Adrenal gland (tissue), 12 donors: ENCODE measurements around the gene METAP1. TPM values are rescaled to one million over a fixed set of nuclear protein-coding genes. Genes with fewer than 3 reads are reported as not detected.

Experiments used
- DNase-seq, 7 donors: peaks; one replicate each; pipeline ENCODE4 v3.0.0-alpha.2; 2019 to 2020
- H3K27ac ChIP-seq, 5 donors: fragments of 200-600 bp; sonication (generic) in 4 of 5; 1 replicate in 3 of 5; 2 replicates in 2 of 5; pipeline versions ENCODE4 v1.5.1 to v1.8.0; 2016 to 2020; ENCODE audit warnings: mild to moderate bottlenecking in 1 of 5
- H3K27me3 ChIP-seq: fragments of 200-600 bp; 2 replicates; pipeline ENCODE4 v1.8.0; 2021
- H3K36me3 ChIP-seq, 2 donors: fragments of 200-600 bp; replicated peaks in 1 of 2; 1 replicate in 1 of 2; 2 replicates in 1 of 2; pipeline versions ENCODE4 v1.5.1 to v1.8.0; 2018 to 2022
- H3K4me1 ChIP-seq, 2 donors: fragments of 200-600 bp; replicated peaks in 1 of 2; 1 replicate in 1 of 2; 2 replicates in 1 of 2; pipeline versions ENCODE4 v1.5.1 to v1.8.0; 2018 to 2021
- H3K4me3 ChIP-seq, 4 donors: fragments of 200-600 bp; sonication (generic) in 3 of 4; one replicate each; pipeline ENCODE4 v1.5.1; 2016 to 2018
- H3K9me3 ChIP-seq, 3 donors: fragments of 200-600 bp; sonication (generic) in 1 of 3; replicated peaks in 1 of 3; 1 replicate in 2 of 3; 2 replicates in 1 of 3; pipeline versions ENCODE4 v1.5.1 to v1.8.0; 2016 to 2021
- CTCF ChIP-seq, 6 experiments: fragments of 450-650 bp in 4 of 6; fragments of 200-600 bp in 2 of 6; sonication (generic) in 1 of 6; IDR thresholded peaks; 1 replicate in 5 of 6; 2 replicates in 1 of 6; pipeline versions ENCODE4 v1.5.1 to v1.8.0; 2016 to 2021; ENCODE audit warnings: antibody characterized with exemption in 6 of 6, mild to moderate bottlenecking in 2 of 6, moderate library complexity in 1 of 6
- POLR2A ChIP-seq, 2 donors: fragments of 450-650 bp; IDR thresholded peaks; one replicate each; pipeline ENCODE4 v1.6.1; 2017; ENCODE audit warnings: antibody characterized with exemption in 2 of 2, mild to moderate bottlenecking in 2 of 2, moderate library complexity in 1 of 2
- WGBS, 4 donors: extraction: QIAGEN DNeasy Blood & Tissue Kit in 2 of 4; methylation state at CpG; one replicate each; pipeline versions ENCODE4 v1.1.5 to v1.1.7; 2013 to 2017; 5-methylcytosine and 5-hydroxymethylcytosine counted together
- intact Hi-C, 2 donors: fragments of 100-400 bp; cut with DNase I; formaldehyde crosslinking; loops; one replicate each; pipeline versions ENCODE4 v1.14.1 to v1.15.0; 2022 to 2023
- polyA plus RNA-seq, 3 donors: library from polyadenylated mRNA; stranded (reverse); fragments of 200-250 nt in 2 of 3; fragments of 350-450 nt in 1 of 3; fragmentation: Illumina TruSeq in 1 of 3; extraction: RNeasy Lipid Tissue Mini Kit (QIAGEN cat#74804) in 1 of 3; gene quantifications; one replicate each; pipeline ENCODE4 v1.2.3, GENCODE V29; 2013 to 2014
- total RNA-seq, 9 donors: library from RNA; depleted of rRNA in 4 of 9; stranded (reverse); fragments of >200 nt in 4 of 9; fragments of 120-200 nt in 1 of 9; fragmentation: NEBNext Ultra II Directional in 1 of 9; extraction: Animal tissue kit (Norgen Biotek cat#: 25700) in 1 of 9; gene quantifications; one replicate each; pipeline versions ENCODE4 v1.1.0 to v1.2.4, GENCODE V29; 2013 to 2023
- donor health status: healthy with polysubstance abuse.
- donor health status: Bipolar disorder and iron deficiency.
- donor health status: DM: yes; HTN: yes; CAD: no.
- donor health status: DM: no; HTN: no; CAD: no.
- donor health status: DM: no; HTN: no; CAD: no.
- donor health status: DM: yes; HTN: yes; CAD: no.

Gene METAP1
- total and polyA plus RNA-seq, 12 donors, result 12.1 to 35.3 (median 17.3) TPM

GRCh38 chr4:98993419-98994071 is 2.0 kb upstream of the METAP1 start:
- DNase-seq, result no peak

GRCh38 chr4:98994474-98995182 is 893 bp upstream of the METAP1 start:
- H3K4me1 ChIP-seq, result peaks cover 0 to 16% of the 10 kb centered on the region in 2 donors
- no peaks in the 10 kb centered on the region for H3K9me3 ChIP-seq
- intact Hi-C loops, result loop anchor here (10.0 kb wide), 2 partner anchors 60 to 410 kb away; no protein-coding TSS in a partner anchor
- no peaks in the 10 kb centered on the region for H3K27me3 ChIP-seq
- peak overlapping the region; percentile 49 to 89 (median 85) for H3K27ac ChIP-seq
- no peak for TF ChIP-seq CTCF (IDR thresholded peaks at IDR 0.05)
- no peak for TF ChIP-seq POLR2A (IDR thresholded peaks at IDR 0.05)
- H3K36me3 ChIP-seq, result no peaks in the 10 kb centered on the region
- DNase-seq, result peak in 1 of 7 donors; percentile 25
- 33 to 35% (median 34%) methylated on average over 17 of the region's 17 CpGs for WGBS, 4 donors
- peak overlapping the region in 3 of 4 donors; percentile 39 to 93 (median 62) for H3K4me3 ChIP-seq

More at GRCh38 chr4:98993419-98994071, 2.0 kb upstream of the METAP1 start:
- intact Hi-C loops, result loop anchor here (10.0 kb wide), 2 partner anchors 61 to 411 kb away; no protein-coding TSS in a partner anchor
- Histone ChIP-seq H3K36me3 (no peaks in the 10 kb centered on the region), H3K27me3 (no peaks in the 10 kb centered on the region), H3K4me1 (peaks cover 0 to 16% of the 10 kb centered on the region in 2 donors), H3K4me3 (no peak overlapping the region), H3K27ac (no peak overlapping the region), H3K9me3 (no peaks in the 10 kb centered on the region)
- TF ChIP-seq POLR2A (IDR thresholded peaks at IDR 0.05), result no peak
- TF ChIP-seq CTCF (IDR thresholded peaks at IDR 0.05), result no peak
- WGBS, 4 donors, result 93 to 97% (median 95%) methylated on average over 3 to 39 of the region's 39 CpGs

- peak overlapping the region in 4 of 5 donors; percentile 55 to 85 (median 76) for H3K27ac ChIP-seq
- peak in 4 of 7 donors; percentile 15 to 29 (median 18) for DNase-seq
- intact Hi-C loops, result loop anchor here (10.0 kb wide), 2 partner anchors 59 to 409 kb away; no protein-coding TSS in a partner anchor
Measured at GRCh38 chr4:98996056-98996764, 689 bp downstream of the METAP1 start.

More at GRCh38 chr4:98996056-98996764, 689 bp downstream of the METAP1 start:
- no peaks in the 10 kb centered on the region for H3K27me3 ChIP-seq
- TF ChIP-seq CTCF (IDR thresholded peaks at IDR 0.05), result peak in 1 of 6 experiments; percentile 10
- TF ChIP-seq POLR2A (IDR thresholded peaks at IDR 0.05), result no peak
- peak overlapping the region; percentile 33 to 98 (median 93) for H3K4me3 ChIP-seq
- H3K9me3 ChIP-seq, result no peaks in the 10 kb centered on the region
- WGBS, 4 donors, result 1 to 2% (median 1%) methylated on average over 8 to 57 of the region's 57 CpGs
- no peaks in the 10 kb centered on the region for H3K36me3 ChIP-seq
- peaks cover 0 to 16% of the 10 kb centered on the region in 2 donors for H3K4me1 ChIP-seq
